ENCODE measurements around the gene TRIM41. TPM values are rescaled to one million over a fixed set of nuclear protein-coding genes. Genes with fewer than 3 reads are reported as not detected.

Gene TRIM41
- total and polyA plus RNA-seq, 2 of the 13 experiments (the other 11 are each of a cell fraction or from before 2014, with no cell fraction given), result 10.2 to 16.7 TPM

DNA sequence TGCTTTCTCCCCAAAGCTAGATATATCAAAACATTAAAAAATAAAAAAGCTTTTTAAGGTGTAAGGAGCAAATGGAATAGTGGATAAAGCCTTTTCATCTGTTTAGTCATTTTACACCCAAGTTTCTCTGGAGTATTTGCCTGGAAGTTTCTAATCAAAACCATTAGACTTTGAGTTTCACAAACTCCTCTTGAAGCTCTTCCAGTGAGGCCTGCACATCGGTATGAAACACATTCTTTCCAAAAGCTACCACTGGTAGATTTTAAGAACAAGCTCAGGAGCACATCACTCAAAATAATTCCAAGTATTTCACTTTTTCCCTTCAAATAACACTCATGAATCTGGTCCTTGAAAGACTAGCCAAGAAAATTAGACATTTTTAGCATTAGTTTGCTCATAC lies 32.2 kb downstream of the TRIM41 start:
- Histone ChIP-seq H3K9ac (ENCODE audit: insufficient read depth, low read depth, low read length) (no peak overlapping the region), H3K9me3 (ENCODE audit: low read length) (no peaks in the 10 kb centered on the region), H3K4me2 (ENCODE audit: low read depth, low read length) (no peak overlapping the region), H3K27me3 (ENCODE audit: control insufficient read depth in 1 of 2, insufficient read depth in 2 of 2, low read length in 2 of 2) (no peaks in the 10 kb centered on the region; a peak in 1 of 5 replicates), H4K20me1 (ENCODE audit: insufficient read depth, low read length) (peaks cover 29% of the 10 kb centered on the region), H3K79me2 (ENCODE audit: insufficient read depth, low read length) (peaks cover 75% of the 10 kb centered on the region), H2AFZ (ENCODE audit: low read length) (no peak overlapping the region), H3K27ac (ENCODE audit: extremely low read length, insufficient read depth, low read length) (no peak overlapping the region), H3K36me3 (replicated peaks in 1 of 2; ENCODE audit: control insufficient read depth in 1 of 2, insufficient read depth in 2 of 2, low read length in 2 of 2) (peaks cover 3 to 18% of the 10 kb centered on the region in 2 experiments; a peak in 3 of 5 replicates), H3K4me3 (replicated peaks in 1 of 3; ENCODE audit: insufficient read depth in 1 of 3, low read depth in 2 of 3, low read length in 3 of 3) (no peak overlapping the region), H3K4me1 (ENCODE audit: insufficient read depth, low read length) (peaks cover 74% of the 10 kb centered on the region)
- intact Hi-C loops (cut with micrococcal nuclease; ENCODE audit: unreplicated experiment), result no loop called here
- no TSS peak for BruUV-seq (replicated peaks)
- no peak for TF ChIP-seq ZNF619 (CRISPR knock-in tag; IDR thresholded peaks at IDR 0.05)
- no peak for TF ChIP-seq HNF4A (CRISPR knock-in tag; IDR thresholded peaks at IDR 0.05)
- TF ChIP-seq STAT5B (CRISPR knock-in tag; IDR thresholded peaks at IDR 0.05), result no peak
- TF ChIP-seq ZBTB40 (IDR thresholded peaks at IDR 0.05), result no peak
- no peak for TF ChIP-seq ZBTB40 (CRISPR knock-in tag; IDR thresholded peaks at IDR 0.05)
- TF ChIP-seq, protein P1, sequence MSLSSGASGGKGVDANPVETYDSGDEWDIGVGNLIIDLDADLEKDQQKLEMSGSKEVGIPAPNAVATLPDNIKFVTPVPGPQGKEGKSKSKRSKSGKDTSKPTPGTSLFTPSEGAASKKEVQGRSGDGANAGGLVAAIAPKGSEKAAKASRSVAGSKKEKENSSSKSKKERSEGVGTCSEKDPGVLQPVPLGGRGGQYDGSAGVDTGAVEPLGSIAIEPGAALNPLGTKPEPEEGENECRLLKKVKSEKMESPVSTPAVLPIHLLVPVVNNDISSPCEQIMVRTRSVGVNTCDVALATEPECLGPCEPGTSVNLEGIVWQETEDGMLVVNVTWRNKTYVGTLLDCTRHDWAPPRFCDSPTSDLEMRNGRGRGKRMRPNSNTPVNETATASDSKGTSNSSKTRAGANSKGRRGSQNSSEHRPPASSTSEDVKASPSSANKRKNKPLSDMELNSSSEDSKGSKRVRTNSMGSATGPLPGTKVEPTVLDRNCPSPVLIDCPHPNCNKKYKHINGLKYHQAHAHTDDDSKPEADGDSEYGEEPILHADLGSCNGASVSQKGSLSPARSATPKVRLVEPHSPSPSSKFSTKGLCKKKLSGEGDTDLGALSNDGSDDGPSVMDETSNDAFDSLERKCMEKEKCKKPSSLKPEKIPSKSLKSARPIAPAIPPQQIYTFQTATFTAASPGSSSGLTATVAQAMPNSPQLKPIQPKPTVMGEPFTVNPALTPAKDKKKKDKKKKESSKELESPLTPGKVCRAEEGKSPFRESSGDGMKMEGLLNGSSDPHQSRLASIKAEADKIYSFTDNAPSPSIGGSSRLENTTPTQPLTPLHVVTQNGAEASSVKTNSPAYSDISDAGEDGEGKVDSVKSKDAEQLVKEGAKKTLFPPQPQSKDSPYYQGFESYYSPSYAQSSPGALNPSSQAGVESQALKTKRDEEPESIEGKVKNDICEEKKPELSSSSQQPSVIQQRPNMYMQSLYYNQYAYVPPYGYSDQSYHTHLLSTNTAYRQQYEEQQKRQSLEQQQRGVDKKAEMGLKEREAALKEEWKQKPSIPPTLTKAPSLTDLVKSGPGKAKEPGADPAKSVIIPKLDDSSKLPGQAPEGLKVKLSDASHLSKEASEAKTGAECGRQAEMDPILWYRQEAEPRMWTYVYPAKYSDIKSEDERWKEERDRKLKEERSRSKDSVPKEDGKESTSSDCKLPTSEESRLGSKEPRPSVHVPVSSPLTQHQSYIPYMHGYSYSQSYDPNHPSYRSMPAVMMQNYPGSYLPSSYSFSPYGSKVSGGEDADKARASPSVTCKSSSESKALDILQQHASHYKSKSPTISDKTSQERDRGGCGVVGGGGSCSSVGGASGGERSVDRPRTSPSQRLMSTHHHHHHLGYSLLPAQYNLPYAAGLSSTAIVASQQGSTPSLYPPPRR (CRISPR knock-in tag; IDR thresholded peaks at IDR 0.05; ENCODE audit: borderline replicate concordance), result no peak
- TF ChIP-seq SRSF1 (optimal IDR thresholded peaks at IDR 0.05; ENCODE audit: low read depth, low read length), result no peak
- no peak for TF ChIP-seq HNRNPK (IDR thresholded peaks at IDR 0.05; ENCODE audit: low read depth, low read length, poor library complexity, severe bottlenecking)
- no peak for TF ChIP-seq SIX1 (CRISPR knock-in tag; IDR thresholded peaks at IDR 0.05; ENCODE audit: borderline replicate concordance)
- TF ChIP-seq PAX8 (CRISPR knock-in tag; IDR thresholded peaks at IDR 0.05; ENCODE audit: borderline replicate concordance), result no peak
- no peak for TF ChIP-seq ZNF230 (CRISPR knock-in tag; IDR thresholded peaks at IDR 0.05)
- no peak for TF ChIP-seq ZNF12 (CRISPR knock-in tag; IDR thresholded peaks at IDR 0.05)
- in situ Hi-C loops (cut with HindIII; ENCODE audit: extremely low pct_ligation_motif_present, low pct_unique_long_range_greater_than_20kb), result no loop called here
- no peak for FAIRE-seq
- POLR2A ChIA-PET, result interaction anchor here (2.1 kb wide), 1 partner anchor 10 kb away, joined by 7 read pairs; no protein-coding TSS in a partner anchor
- CTCF ChIA-PET (ENCODE audit: low intra/inter-chr PET ratio, low total read pairs), result no interaction called here
- WGBS (ENCODE audit: low lambda C conversion rate), result 79% methylated on average over 1 of the region's 1 CpG
- no peak for ATAC-seq
- no peak for DNase-seq (ENCODE audit: low spot score)
